DND-41 (cell line): ENCODE measurements around the gene CDK2AP2.
A peak's percentile ranks its signal among the peaks of the same experiment; 100 is the strongest.

Experiments used
- ATAC-seq: fragments of 200-7000 bp; cut with Tn5 transposase; 3 replicates; pipeline ENCODE4 v1.9.1; 2021; ENCODE audit warnings: low read depth; ENCODE audit not compliant: insufficient read depth
- DNase-seq: peaks from one replicate; pipeline ENCODE4 v3.0.0-alpha.2; 2020
- H2AFZ ChIP-seq: 2 replicates; pipeline ENCODE4 v1.6.0; 2012; ENCODE audit warnings: low read depth, low read length
- H3K27ac ChIP-seq: 2 replicates; pipeline ENCODE4 v1.5.1; 2012; ENCODE audit warnings: low read length, inconsistent platforms
- H3K27me3 ChIP-seq: fragments of 200-600 bp; sonication (generic); 2 replicates; pipeline ENCODE4 v1.6.0; 2012; ENCODE audit warnings: low read length, mild to moderate bottlenecking, inconsistent platforms; ENCODE audit not compliant: insufficient read depth, poor library complexity
- H3K36me3 ChIP-seq: 2 replicates; pipeline ENCODE4 v1.5.1; 2012; ENCODE audit warnings: low read length, inconsistent platforms; ENCODE audit not compliant: insufficient read depth
- H3K4me1 ChIP-seq: 2 replicates; pipeline ENCODE4 v1.5.1; 2012; ENCODE audit warnings: mild to moderate bottlenecking, low read length; ENCODE audit not compliant: insufficient read depth
- H3K4me2 ChIP-seq: 2 replicates; pipeline ENCODE4 v1.6.0; 2012; ENCODE audit warnings: mild to moderate bottlenecking, moderate library complexity, low read length, inconsistent platforms; ENCODE audit not compliant: insufficient read depth
- H3K4me3 ChIP-seq, 2 experiments: fragments of 200-600 bp in 1 of 2; shearing (Covaris generic) in 1 of 2; 2 replicates each; pipeline ENCODE4 v1.5.1; 2012 to 2016; ENCODE audit warnings: inconsistent platforms in 2 of 2, low read length in 2 of 2, mild to moderate bottlenecking in 2 of 2, low read depth in 1 of 2, moderate library complexity in 1 of 2
- H3K79me2 ChIP-seq: 2 replicates; pipeline ENCODE4 v1.6.0; 2012; ENCODE audit warnings: low read length, inconsistent platforms; ENCODE audit not compliant: insufficient read depth
- H3K9ac ChIP-seq: 2 replicates; pipeline ENCODE4 v1.6.0; 2012; ENCODE audit warnings: low read depth, mild to moderate bottlenecking, inconsistent platforms, low read length, moderate library complexity
- H3K9me3 ChIP-seq: 2 replicates; pipeline ENCODE4 v1.5.1; 2012; ENCODE audit warnings: low read length, moderate library complexity, mild to moderate bottlenecking, inconsistent platforms; ENCODE audit not compliant: insufficient read depth, severe bottlenecking
- H4K20me1 ChIP-seq: 2 replicates; pipeline ENCODE4 v1.6.0; 2012; ENCODE audit warnings: low read length; ENCODE audit not compliant: insufficient read depth
- CTCF ChIP-seq: IDR thresholded peaks from 2 replicates; pipeline ENCODE4 v1.5.1; 2012; ENCODE audit warnings: borderline replicate concordance, low read length, moderate library complexity, mild to moderate bottlenecking; ENCODE audit not compliant: poor library complexity, severe bottlenecking; ENCODE audit errors: extremely low read depth
- EZH2 ChIP-seq: IDR thresholded peaks from 3 replicates; pipeline ENCODE4 v1.6.1; 2012; ENCODE audit warnings: borderline replicate concordance, low read depth, mild to moderate bottlenecking, moderate library complexity, low read length, inconsistent platforms; ENCODE audit not compliant: severe bottlenecking

Gene CDK2AP2

GRCh38 chr11:67507242-67507863 lies 609 bp downstream of the CDK2AP2 start:
- ATAC-seq = no peak
- DNase-seq = no peak
- Histone ChIP-seq H3K9me3 (no peaks in the 10 kb centered on the region), H2AFZ (peak overlapping the region; percentile 48; the same call in 1 of the 2 replicates), H3K4me1 (peaks cover 47% of the 10 kb centered on the region), H3K36me3 (peaks cover 23% of the 10 kb centered on the region), H4K20me1 (peaks cover 38% of the 10 kb centered on the region), H3K4me2 (peak overlapping the region; percentile 95), H3K4me3 (peak overlapping the region; percentile 40 to 85; a peak in 3 of 4 replicates), H3K79me2 (peaks cover 47% of the 10 kb centered on the region), H3K27me3 (no peaks in the 10 kb centered on the region), H3K27ac (peak overlapping the region; percentile 80), H3K9ac (peak overlapping the region; percentile 79)
- TF ChIP-seq CTCF (no peak), EZH2 (no peak)

GRCh38 chr11:67506426-67507051 lies 1.4 kb downstream of the CDK2AP2 start:
- ATAC-seq (no peak), DNase-seq (no peak)
- Histone ChIP-seq H3K4me2 (peak overlapping the region; percentile 95), H3K27ac (peak overlapping the region; percentile 80), H3K4me3 (peak overlapping the region in 1 of 2 experiments; percentile 85; a peak in 3 of 4 replicates), H3K36me3 (peaks cover 32% of the 10 kb centered on the region), H4K20me1 (peaks cover 40% of the 10 kb centered on the region), H3K9ac (peak overlapping the region; percentile 79), H3K9me3 (no peaks in the 10 kb centered on the region), H3K79me2 (peaks cover 47% of the 10 kb centered on the region), H3K4me1 (peaks cover 47% of the 10 kb centered on the region), H2AFZ (no peak overlapping the region), H3K27me3 (no peaks in the 10 kb centered on the region)
- TF ChIP-seq CTCF (no peak), EZH2 (no peak)

- Histone ChIP-seq H3K9me3 (no peaks in the 10 kb centered on the region), H3K36me3 (peaks cover 38% of the 10 kb centered on the region), H3K4me2 (peak overlapping the region; percentile 95), H3K27me3 (no peaks in the 10 kb centered on the region), H3K79me2 (peaks cover 51% of the 10 kb centered on the region), H3K4me1 (peaks cover 47% of the 10 kb centered on the region), H3K27ac (peak overlapping the region; percentile 69), H3K4me3 (peak overlapping the region; percentile 42 to 85; a peak in 3 of 4 replicates), H2AFZ (no peak overlapping the region), H3K9ac (peak overlapping the region; percentile 79), H4K20me1 (peaks cover 40% of the 10 kb centered on the region)
- TF ChIP-seq EZH2 = no peak
- peak; percentile 98 for TF ChIP-seq CTCF
- peak; percentile 62 for ATAC-seq
- peak; percentile 88 for DNase-seq
Measured at GRCh38 chr11:67505605-67506396, 2.2 kb downstream of the CDK2AP2 start.
